ENCODE results near the gene GPSM1. TPM values are rescaled to one million over a fixed set of nuclear protein-coding genes. Genes with fewer than 3 reads are reported as not detected.

Gene GPSM1
- total RNA-seq, 1 experiment from 2014 or later: 14.2 TPM

GRCh38 chr9:136281421-136282271 lies 45.7 kb upstream of the GPSM1 start:
- TF ChIP-seq RORB (CRISPR knock-in tag; IDR thresholded peaks at IDR 0.05): no peak
- TF ChIP-seq PRDM15 (CRISPR knock-in tag; IDR thresholded peaks at IDR 0.05): no peak
- TF ChIP-seq ZBTB21 (CRISPR knock-in tag; IDR thresholded peaks at IDR 0.05; ENCODE audit: borderline replicate concordance): no peak
- TF ChIP-seq, protein P1, sequence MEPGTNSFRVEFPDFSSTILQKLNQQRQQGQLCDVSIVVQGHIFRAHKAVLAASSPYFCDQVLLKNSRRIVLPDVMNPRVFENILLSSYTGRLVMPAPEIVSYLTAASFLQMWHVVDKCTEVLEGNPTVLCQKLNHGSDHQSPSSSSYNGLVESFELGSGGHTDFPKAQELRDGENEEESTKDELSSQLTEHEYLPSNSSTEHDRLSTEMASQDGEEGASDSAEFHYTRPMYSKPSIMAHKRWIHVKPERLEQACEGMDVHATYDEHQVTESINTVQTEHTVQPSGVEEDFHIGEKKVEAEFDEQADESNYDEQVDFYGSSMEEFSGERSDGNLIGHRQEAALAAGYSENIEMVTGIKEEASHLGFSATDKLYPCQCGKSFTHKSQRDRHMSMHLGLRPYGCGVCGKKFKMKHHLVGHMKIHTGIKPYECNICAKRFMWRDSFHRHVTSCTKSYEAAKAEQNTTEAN (CRISPR knock-in tag; IDR thresholded peaks at IDR 0.05): no peak
- TF ChIP-seq ERG (CRISPR knock-in tag; IDR thresholded peaks at IDR 0.05): no peak
- no peak for TF ChIP-seq MYBL2 (CRISPR knock-in tag; IDR thresholded peaks at IDR 0.05)
- TF ChIP-seq FOXJ3 (CRISPR knock-in tag; IDR thresholded peaks at IDR 0.05; ENCODE audit: borderline replicate concordance): no peak
- TF ChIP-seq, protein P2, sequence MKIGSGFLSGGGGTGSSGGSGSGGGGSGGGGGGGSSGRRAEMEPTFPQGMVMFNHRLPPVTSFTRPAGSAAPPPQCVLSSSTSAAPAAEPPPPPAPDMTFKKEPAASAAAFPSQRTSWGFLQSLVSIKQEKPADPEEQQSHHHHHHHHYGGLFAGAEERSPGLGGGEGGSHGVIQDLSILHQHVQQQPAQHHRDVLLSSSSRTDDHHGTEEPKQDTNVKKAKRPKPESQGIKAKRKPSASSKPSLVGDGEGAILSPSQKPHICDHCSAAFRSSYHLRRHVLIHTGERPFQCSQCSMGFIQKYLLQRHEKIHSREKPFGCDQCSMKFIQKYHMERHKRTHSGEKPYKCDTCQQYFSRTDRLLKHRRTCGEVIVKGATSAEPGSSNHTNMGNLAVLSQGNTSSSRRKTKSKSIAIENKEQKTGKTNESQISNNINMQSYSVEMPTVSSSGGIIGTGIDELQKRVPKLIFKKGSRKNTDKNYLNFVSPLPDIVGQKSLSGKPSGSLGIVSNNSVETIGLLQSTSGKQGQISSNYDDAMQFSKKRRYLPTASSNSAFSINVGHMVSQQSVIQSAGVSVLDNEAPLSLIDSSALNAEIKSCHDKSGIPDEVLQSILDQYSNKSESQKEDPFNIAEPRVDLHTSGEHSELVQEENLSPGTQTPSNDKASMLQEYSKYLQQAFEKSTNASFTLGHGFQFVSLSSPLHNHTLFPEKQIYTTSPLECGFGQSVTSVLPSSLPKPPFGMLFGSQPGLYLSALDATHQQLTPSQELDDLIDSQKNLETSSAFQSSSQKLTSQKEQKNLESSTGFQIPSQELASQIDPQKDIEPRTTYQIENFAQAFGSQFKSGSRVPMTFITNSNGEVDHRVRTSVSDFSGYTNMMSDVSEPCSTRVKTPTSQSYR (CRISPR knock-in tag; IDR thresholded peaks at IDR 0.05): no peak
- no peak for TF ChIP-seq OVOL2 (CRISPR knock-in tag; IDR thresholded peaks at IDR 0.05; ENCODE audit: borderline replicate concordance)
- TF ChIP-seq NFE2L1 (CRISPR knock-in tag; IDR thresholded peaks at IDR 0.05): no peak
- no peak for TF ChIP-seq MXD4 (CRISPR knock-in tag; IDR thresholded peaks at IDR 0.05; ENCODE audit: borderline replicate concordance)
- no peak for TF ChIP-seq SOX15 (CRISPR knock-in tag; IDR thresholded peaks at IDR 0.05)
- TF ChIP-seq TEAD1 (CRISPR knock-in tag; IDR thresholded peaks at IDR 0.05): no peak
- no peak for TF ChIP-seq TEAD4 (CRISPR knock-in tag; IDR thresholded peaks at IDR 0.05)
- TF ChIP-seq, protein P3, sequence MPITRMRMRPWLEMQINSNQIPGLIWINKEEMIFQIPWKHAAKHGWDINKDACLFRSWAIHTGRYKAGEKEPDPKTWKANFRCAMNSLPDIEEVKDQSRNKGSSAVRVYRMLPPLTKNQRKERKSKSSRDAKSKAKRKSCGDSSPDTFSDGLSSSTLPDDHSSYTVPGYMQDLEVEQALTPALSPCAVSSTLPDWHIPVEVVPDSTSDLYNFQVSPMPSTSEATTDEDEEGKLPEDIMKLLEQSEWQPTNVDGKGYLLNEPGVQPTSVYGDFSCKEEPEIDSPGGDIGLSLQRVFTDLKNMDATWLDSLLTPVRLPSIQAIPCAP (CRISPR knock-in tag; IDR thresholded peaks at IDR 0.05): no peak
- TF ChIP-seq, protein P4, sequence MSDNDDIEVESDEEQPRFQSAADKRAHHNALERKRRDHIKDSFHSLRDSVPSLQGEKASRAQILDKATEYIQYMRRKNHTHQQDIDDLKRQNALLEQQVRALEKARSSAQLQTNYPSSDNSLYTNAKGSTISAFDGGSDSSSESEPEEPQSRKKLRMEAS (CRISPR knock-in tag; IDR thresholded peaks at IDR 0.05): no peak
- TF ChIP-seq, protein P5, sequence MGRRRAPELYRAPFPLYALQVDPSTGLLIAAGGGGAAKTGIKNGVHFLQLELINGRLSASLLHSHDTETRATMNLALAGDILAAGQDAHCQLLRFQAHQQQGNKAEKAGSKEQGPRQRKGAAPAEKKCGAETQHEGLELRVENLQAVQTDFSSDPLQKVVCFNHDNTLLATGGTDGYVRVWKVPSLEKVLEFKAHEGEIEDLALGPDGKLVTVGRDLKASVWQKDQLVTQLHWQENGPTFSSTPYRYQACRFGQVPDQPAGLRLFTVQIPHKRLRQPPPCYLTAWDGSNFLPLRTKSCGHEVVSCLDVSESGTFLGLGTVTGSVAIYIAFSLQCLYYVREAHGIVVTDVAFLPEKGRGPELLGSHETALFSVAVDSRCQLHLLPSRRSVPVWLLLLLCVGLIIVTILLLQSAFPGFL (CRISPR knock-in tag; IDR thresholded peaks at IDR 0.05; ENCODE audit: borderline replicate concordance): no peak
- TF ChIP-seq AR (CRISPR knock-in tag; IDR thresholded peaks at IDR 0.05): no peak
- TF ChIP-seq MLX (CRISPR knock-in tag; IDR thresholded peaks at IDR 0.05): no peak
- ChIA-PET POLR2A (no interaction called here), CTCF (interaction anchor here (1.1 to 2.6 kb wide), 3 partner anchors 14 to 110 kb away, joined by 3 to 16 read pairs (median 8); no protein-coding TSS in a partner anchor)
- H3K9me3 Mint-ChIP-seq: peaks cover 4% of the 10 kb centered on the region; the same call in 1 of the 2 replicates
- no peaks in the 10 kb centered on the region for H3K27me3 Mint-ChIP-seq (ENCODE audit: low read depth)
- no peaks in the 10 kb centered on the region for H3K36me3 Mint-ChIP-seq
- ATAC-seq: no peak
- no peak for DNase-seq (ENCODE audit: low spot score)
- H3K27ac Mint-ChIP-seq: no peak overlapping the region
- H3K4me1 Mint-ChIP-seq: peaks cover 7% of the 10 kb centered on the region; the same call in 1 of the 2 replicates
- no peak overlapping the region for H3K4me3 Mint-ChIP-seq

Data from WTC11 (cell line).